ENCODE data around the gene PHF13.

GRCh38 chr1:6653436-6654290, 40.1 kb downstream of the PHF13 start:
- TF ChIP-seq SIN3A (IDR thresholded peaks at IDR 0.05; ENCODE audit: borderline replicate concordance, low read depth, low read length) (no peak), RAD21 (IDR thresholded peaks at IDR 0.05; ENCODE audit: low read length) (no peak), CHD2 (IDR thresholded peaks at IDR 0.05; ENCODE audit: low read length, partially characterized antibody) (no peak), EZH2phosphoT487 (IDR thresholded peaks at IDR 0.05; ENCODE audit: borderline replicate concordance, low read depth) (no peak), NFIC (IDR thresholded peaks at IDR 0.05; ENCODE audit: borderline replicate concordance) (no peak), MXI1 (IDR thresholded peaks at IDR 0.05; ENCODE audit: low read depth, low read length) (no peak), JUND (IDR thresholded peaks at IDR 0.05) (no peak)
- TF ChIP-seq, protein P1, sequence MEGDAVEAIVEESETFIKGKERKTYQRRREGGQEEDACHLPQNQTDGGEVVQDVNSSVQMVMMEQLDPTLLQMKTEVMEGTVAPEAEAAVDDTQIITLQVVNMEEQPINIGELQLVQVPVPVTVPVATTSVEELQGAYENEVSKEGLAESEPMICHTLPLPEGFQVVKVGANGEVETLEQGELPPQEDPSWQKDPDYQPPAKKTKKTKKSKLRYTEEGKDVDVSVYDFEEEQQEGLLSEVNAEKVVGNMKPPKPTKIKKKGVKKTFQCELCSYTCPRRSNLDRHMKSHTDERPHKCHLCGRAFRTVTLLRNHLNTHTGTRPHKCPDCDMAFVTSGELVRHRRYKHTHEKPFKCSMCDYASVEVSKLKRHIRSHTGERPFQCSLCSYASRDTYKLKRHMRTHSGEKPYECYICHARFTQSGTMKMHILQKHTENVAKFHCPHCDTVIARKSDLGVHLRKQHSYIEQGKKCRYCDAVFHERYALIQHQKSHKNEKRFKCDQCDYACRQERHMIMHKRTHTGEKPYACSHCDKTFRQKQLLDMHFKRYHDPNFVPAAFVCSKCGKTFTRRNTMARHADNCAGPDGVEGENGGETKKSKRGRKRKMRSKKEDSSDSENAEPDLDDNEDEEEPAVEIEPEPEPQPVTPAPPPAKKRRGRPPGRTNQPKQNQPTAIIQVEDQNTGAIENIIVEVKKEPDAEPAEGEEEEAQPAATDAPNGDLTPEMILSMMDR (IDR thresholded peaks at IDR 0.05): no peak

Measured in SK-N-SH (cell line).